Stimulated activated CD4-positive, alpha-beta T cell treated with anti-CD3 and anti-CD28 coated beads, TNF-alpha, amount 100 ng/mL, for 48 hours (primary cell): ENCODE data around the gene PEX14.
"Not testable (repeated sequence)": the region's sequence is repeated elsewhere in the genome, so short reads cannot be mapped to it uniquely, and the experiment has no call there.

Experiments
- DNase-seq, 3 donors: peaks; one replicate each; pipeline ENCODE4 v3.0.0-alpha.2; 2020; ENCODE audit warnings: low read depth in 3 of 3

PEX14 gene

DNA sequence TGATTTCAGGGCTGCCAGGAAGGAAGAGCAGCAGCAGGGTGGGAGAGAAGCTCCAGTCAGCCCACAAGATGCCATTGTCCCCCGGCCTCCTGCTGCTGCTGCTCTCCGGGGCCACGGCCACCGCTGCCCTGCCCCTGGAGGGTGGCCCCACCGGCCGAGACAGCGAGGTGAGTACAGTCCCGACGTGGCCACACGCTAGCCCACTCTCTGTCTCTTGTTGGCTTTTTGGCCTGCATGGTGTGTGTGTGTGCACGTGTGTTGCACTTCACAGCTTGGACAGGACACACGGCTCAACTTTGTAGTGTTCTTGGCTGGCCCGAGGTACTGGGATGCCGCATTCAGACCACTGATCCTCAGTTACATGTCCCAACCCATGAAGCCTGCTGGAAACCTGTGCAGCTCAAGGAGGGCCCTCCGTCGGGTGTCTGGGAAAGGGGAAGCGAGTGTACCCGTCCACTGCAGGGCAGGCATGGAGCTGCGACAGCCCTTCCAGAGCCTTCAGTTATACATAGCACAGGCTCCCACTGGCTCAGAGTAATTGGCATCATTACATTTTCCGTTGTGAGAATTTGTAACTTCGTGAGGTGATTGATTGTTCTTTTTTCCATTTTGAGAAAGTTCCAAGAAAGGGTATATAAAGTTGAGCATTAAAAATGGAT is 24.5 kb upstream of the PEX14 start:
- DNase-seq = no peak

DNA sequence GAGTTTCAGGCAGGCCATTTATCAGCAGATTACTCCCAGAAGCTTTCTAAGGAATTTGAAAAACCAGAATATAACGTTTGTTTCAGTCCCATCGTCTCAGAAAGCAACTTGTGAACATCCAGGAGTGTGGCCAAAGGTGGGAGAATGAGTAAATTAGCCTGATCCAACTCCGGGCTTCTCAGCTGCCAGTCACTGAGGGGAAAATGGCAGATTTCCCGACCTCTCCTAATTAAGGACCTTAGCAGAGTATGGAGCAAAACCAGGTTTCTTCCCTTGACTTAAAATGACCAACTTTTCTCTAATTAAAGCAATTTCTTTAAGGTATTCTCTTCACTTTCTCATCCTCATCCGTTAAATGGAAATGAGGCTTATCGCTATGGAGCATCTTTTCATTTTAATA is 23.9 kb upstream of the PEX14 start:
- no peak for DNase-seq

DNA sequence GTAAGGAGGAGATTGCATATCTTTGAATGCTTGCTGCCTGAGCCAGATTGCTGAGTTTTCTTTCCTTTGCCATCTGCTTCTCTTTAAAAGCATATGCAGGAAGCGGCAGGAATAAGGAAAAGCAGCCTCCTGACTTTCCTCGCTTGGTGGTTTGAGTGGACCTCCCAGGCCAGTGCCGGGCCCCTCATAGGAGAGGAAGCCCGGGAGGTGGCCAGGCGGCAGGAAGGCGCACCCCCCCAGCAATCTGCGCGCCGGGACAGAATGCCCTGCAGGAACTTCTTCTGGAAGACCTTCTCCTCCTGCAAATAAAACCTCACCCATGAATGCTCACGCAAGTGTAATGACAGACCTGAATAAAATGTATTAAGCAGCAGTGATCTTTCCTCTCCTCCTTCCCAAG is 23.5 kb upstream of the PEX14 start:
- DNase-seq = no peak

DNA sequence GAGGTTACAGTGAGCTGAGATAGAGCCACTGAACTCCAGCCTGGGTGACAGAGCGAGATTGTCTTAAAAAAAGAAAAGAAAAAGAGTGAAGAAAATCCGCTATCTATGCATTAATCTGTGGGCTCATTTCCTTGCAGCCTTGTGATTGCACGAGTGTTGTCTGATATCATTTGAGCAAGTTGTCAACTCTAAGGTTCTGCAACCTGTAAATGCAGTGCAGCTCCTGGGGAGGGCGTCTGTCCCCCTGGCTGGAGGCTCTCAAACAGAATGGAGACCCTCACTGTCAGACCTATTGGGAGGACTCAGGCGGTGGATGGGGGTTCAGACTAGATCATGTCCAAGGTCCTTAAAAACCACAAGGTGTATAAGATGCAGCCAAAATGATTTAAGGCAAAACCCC is 18.7 kb upstream of the PEX14 start:
- DNase-seq = no peak

DNA sequence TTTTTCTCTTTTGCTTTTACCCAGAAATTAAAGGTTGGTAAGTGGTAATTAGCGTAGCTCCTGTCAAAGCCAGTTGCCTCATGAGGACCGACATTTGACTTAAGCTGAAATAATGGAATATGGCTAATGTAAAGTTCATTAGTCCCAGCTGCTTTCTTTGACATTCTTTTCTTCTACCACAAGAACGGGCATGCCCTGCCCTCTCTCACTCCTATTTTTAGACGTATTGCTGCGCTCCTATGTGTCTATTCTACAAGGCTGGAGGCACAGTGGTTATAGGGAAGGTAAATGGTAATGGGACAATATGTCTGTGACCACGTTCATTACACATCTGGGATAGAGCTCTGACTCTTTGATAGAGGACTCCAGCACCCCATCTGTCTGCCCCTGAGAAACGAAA is 18.1 kb upstream of the PEX14 start:
- no peak for DNase-seq

DNA sequence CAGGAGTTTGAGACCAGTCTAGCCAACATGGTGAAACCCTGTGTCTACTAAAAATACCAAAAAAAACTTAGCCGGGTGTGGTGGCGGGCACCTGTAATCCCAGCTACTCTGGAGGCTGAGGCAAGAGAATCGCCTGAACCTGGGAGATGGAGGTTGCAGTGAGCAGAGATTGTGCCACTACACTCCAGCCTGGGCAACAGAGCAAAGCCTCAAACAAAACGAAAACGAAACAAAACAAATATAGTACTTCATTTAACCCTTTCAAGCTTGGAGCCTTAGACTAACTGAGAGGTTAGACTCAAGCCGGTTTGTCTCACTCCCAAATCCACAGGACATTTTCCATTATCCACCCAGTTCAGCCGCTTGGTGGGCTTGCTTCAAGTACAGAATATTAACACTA is 17.3 kb upstream of the PEX14 start:
- not testable (repeated sequence) for DNase-seq

DNA sequence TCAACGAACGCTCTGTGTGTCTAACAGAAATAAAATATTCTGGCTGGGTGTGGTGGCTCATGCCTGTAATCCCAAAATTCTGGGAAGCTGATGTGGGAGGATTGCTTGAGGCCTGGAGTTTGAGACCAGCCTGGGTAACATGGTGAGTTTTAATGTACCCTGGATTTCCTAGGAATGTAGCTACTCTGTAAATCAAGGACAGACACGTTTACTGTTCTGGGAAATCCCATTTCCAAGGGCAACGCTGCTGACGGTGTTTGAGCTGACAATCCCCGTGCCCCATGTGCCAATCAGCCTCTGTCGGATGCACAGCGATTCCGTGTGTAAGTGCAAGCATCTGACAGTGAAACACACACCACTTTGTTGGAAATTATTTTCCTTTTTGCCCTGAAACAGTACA is 16.9 kb upstream of the PEX14 start:
- DNase-seq = no peak

DNA sequence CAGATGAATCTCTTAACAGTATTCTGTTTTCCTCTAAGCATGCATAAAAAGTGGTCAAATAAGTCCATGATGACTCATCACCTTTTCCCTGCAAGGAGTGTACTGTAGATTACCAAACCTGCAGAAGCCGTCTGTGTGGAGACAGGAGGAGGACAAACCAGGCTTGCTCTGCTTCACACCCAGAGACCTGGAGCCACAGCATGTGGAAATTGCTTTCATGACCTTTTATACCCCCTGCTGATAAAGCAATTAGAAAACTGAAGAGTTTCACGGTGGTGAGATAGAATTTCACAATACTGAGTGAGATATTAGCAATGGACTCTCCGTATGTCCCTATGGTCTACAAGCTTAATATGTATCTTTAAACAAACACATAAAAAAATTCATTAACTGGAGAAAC is 15.6 kb upstream of the PEX14 start:
- no peak for DNase-seq

DNA sequence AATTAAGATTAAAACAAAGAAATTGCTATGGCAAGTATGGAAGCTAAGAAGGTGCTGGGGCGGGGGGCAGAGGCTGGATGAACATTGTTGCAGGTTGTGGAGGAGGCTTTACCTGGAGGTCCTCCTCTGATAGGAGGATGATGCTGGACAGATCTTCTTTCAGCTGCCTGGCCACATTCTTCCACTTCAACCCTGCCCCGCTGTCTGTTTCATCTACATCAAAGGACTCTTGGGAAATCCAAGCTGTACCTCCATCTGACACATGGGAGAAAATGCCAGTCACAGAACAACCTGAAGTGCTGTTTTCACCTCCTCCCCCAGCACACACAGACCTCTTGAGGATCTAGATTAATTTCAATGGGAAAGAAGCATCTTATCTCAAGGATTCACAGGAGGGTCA is 7.7 kb upstream of the PEX14 start:
- DNase-seq = no peak

DNA sequence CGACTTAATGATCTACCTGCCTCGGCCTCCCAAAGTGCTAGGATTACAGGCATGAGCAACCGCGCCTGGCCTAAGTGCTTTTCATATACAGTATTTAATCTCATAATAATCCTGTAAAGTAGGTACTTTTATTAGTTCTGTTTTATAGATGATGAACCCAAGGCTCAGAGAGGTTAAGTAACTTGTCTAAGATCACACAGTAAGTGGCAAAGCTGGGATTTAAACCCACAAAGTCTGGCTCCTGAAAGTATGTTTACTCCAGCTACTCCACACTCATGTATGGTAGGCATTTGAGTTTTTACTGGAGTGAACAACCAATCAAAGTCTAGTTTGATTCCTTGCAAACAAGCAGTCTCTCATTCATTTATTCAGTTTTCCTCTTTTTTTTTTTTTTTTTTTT is 4.7 kb upstream of the PEX14 start:
- no peak for DNase-seq

DNA sequence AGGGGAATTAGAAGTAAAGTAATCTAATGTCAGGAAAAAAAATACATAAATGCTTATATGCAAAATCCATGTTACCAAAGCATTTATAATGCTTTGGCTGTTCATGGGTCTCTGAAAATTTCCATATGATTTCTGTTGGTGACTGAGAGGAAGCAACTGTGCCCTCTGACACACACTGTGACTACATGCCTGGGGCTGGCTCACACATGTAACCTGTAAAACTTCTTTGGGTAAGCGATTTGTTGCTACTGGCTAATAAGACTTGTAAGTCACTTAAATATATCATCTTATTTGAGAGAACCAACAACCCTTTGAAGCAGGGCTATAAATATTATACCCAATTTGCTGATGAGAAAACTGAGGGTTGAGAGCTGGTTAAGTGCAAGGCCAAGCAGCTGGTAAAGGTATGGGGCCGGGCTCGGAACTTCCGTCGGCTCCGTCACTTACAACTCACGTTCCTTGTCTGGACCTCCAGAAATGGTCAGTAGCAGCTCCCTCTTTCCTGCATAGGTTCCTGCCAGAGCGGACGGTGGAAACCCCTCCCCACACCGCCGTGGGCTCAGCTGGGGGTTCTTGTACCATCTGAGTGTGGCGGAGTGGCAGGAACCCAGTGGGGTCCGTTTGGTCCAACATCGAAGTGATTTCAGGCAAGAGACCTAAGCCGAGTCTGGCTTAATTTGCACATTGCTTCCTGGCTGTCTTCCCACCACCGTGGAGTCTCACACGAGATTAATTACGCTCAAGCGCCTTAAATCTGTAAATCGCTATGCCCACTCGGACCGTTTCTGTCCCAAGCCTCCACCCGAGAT is 3.1 kb upstream of the PEX14 start:
- no peak for DNase-seq

DNA sequence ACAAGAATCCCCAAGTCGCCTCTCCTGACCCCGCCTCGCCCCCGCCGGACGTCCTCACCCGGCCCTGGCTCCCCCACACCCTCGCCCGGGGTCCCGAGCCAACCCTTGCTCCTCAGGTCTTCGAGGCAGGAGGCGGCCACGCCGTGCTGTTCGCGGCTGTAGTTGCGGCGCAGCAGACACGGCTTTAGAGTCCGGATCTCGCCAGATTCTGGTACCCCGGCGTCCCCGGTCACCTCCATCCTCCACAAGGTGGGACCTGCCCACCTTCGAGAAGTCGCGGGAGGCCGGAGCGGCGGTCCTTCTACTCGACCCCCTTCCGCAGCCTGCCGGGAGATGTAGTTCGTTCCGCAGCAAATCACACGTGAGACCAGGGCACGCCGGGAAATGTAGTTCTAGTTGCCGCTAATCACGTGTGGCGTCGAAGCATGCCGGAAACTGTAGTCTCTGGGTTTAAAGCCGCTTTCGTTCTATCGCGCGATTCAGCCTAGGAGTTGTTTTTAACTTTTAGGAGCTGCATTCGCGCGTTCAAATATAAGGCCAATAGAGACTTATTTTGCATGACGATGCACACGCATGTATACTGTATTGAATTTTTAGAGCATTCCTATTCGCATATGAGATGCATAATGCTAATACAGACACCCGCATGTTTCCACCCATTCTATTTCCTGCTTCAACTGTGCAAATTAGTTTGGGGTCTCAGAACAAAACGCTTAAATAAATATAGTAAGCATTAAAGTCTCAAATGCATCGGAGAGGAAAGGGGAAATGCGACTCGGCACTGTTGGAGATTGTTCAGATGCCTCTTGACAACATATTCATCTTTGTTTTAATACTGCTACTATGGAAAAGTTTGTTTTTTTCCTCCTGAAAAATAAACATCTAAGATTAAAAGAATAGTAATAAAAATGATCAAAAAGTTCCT is 2.3 kb upstream of the PEX14 start, which contains the start of gene DFFA:
DFFA (minus strand) TSS at position 310 of the 925 bp plus-strand sequence; CDS start at position 239, 71 bp downstream.
- DNase-seq = peak; percentile 80 to 91 (median 87)

DNA sequence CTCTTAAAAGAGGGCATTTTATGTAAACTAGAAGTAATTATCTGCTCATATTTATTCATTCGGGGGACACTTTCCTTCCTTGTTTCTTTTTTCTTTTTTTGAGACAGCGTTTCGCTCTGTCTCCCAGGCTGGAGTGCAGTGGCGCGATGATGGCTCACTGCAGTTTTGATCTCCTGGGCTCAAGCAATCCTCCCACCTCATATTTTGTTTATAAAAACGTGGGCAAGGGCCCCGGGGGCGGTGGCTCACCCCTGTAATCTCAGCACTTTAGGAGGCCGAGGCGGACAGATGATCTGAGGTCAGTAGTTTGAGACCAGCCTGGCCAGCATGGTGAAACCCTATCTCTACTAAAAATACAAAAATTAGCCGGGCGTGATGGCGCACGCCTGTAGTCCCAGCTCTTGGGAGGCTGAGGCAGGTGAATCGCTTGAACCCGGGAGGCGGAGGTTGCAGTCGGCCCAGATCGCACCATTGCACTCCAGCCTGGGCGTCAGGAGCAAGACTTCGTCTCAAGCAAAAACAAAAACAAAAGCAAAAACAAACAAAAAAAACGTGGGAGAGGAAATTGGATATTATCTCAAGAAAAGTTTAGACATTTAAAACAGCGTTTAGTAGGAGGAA is 1.5 kb upstream of the PEX14 start:
- DNase-seq = no peak

DNA sequence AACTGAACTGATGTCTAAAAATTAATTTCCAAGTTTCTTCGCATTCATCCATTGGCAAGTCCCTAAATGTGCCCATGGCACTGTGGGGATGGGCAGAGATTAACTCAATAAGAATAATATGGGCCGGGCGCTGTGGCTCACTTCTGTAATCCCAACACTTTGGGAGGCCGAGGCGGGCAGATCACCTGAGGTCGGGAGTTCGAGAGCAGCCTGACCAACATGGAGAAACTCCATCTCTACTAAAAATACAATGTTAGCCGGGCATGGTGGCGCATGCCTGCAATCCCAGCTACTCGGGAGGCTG is 489 bp upstream of the PEX14 start:
- not testable (repeated sequence) for DNase-seq

DNA sequence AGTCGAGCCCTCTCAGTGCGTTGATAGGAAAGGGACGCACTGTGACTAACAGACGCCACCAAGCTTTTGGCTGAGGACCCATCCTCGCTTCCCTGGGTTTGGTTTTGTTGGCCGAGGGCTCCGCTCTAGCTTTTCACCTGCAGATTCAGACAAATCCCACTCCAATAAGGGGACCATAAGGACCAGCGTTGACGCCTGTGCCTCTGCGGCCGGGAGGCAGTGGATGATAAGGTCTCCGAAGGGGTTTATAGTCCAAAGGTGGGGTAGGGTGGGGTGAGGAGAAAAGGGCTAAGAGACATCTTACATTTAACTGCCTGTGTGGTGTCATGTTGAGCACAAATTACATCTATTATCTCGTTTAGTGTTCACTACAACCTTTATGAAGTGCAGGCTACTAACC is 760 bp downstream of the PEX14 start:
- no peak for DNase-seq

DNA sequence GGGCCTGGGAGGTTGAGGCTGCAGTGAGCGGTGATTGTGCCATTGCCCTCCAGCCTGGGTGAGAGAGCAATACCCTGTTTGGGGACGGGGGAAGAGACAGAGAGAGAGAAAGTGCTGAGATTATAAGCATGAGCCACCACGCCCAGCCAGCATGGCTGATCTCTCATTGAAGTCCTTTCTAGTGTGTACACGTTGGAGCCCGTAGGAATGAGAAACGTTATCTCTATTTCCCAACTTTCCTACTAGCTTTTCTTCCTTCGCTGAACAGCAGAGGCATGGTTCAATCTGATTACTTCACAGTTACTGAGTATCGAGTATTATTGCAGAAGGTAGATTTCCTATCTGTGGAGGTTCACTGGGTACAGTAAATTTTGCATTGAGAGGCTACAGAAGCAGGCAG is 4.5 kb downstream of the PEX14 start:
- DNase-seq = no peak

DNA sequence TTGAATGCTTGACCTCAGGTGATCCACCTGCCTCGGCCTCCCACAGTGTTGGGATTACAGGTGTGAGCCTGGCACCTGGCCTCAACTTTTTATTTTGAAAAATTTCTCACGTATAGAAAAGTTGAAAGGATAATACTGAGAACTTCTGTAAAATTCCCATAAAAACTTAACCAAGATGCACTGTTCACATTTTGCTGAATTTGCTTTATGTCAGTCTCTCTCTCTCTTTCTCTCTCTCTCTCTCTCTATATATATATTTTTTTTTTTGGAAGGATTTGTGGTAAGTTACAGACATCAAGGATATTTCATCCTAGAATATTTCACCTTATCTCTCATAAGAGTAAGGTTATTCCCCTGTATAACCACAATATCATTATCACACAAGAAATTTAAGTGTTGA is 5.9 kb downstream of the PEX14 start:
- DNase-seq = no peak

DNA sequence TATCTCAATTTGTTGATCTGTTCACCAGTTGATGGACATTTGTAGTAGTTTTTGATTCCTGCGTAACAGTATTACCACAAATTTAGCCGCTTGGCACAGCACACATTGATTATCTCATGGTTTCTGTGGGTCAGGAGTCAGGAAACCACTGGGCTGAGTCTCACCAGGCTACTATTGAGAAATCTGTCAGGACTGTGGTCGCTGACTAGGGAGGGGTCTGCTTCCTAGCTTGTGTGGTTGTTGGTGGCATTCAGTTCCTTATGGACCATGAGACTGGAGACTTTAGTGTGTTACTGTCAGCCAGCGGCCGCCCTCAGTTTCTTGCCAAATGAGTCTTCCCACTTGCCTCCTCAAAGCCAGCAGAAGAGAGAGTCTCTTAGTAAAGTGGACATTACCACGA is 9.8 kb downstream of the PEX14 start:
- DNase-seq = no peak

DNA sequence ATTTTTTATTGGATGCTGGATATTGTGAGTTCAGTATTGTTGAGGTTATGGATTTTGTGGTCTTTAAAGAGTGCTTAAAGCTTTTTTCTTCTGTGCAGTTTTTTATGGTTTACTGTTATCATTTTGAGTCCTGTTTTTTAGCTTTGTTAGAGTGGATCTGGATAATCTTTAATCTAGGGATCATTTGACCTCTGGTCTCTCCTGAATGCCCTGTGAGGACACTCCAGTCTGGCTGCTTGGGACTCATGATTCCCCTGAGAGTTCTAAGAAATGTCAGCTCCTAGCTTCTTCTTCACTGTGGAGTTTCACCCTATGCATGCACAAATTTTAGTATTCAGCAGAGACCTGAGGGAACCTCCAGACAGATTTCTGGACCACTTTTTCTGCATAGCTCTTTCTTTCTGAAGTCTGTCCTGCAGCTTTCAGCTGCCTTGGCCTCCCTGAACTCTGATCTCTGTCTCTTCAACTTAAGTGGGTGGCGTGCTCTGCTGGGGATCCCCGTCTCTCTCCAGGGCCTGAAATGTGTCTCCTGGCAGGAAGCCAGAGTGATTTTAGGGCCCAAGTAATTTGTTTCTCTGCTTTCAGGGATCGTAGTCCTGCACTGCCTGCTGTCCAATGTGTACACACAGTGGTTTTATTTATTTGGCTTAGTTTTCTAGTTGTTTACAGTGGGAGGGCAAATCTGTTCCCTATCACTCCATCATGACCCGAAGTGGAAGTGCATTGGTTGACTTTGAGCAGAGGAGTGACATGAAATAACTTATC is 14.7 kb downstream of the PEX14 start:
- DNase-seq = no peak

DNA sequence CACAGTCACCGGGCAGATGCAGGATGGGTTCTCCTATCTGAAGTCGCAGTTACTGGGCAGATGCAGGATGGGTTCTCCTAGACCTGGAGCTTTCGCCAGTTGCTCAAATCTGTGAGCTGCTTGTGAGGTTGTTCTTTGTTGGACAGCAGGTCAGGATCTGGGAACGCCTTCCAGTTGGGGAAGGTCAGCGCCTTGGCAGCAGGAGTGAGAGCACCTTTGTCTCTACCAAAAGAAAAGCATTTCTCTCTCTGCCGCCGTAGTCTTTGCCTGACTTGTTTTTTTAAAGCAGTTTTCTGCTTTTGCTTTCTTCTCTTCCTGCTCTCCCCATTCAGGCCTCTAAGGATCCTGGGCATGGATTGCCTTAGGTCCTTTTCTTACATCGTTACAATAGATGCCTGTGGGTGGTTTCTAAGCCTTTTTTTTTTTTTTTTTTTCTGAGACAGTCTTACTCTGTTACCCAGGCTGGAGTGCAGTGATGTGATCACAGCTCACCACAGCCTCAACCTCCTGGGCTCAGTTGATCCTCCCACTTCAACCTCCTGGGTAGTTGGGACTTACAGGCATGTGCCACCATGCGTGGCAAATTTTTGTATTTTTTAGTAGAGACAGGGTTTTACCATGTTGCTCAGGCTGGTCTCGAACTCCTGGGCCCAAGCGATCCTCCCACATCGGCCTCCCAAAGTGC is 15.7 kb downstream of the PEX14 start:
- no peak for DNase-seq

DNA sequence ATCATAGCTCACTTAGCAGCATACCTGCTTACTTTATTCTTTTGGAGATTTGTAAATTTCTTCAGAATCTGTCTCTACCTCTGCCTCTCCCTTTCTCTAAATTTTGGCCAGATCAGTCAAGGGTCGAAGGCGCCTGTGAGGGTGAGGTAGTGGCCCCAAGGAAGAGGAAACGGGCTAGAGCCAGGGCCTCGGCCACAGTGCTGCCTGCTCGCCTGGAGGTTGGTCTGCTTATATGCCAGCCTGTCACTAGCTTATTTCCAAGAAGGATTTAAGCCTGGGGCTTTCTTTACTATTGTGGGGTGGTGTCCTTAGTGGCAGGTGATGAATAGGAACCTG is 19.6 kb downstream of the PEX14 start:
- no peak for DNase-seq
